Measurements from ENCODE around the gene CTNND2.

The CTNND2 gene

DNA sequence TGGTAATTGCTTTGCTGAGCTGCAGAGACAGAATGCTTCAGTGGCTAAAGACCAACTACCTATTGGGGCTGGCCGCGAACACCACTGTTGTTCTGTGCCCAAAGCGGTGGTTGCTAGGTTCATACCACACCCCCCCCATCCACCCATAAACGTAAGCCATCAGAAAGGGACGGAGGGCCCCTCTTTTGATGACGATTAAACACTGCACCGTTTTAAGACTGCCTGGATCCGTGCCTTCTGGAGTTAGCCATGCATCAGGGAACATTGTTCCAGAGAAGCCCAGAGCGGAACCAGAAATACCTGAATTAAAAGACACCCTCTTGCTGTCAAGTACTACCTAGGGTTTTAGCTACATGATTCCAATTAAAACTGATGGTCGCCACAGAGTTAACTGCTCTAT, 774.1 kb downstream of the CTNND2 start:
- Histone ChIP-seq H3K36me3 (ENCODE audit: insufficient read depth, low read length) (no peaks in the 10 kb centered on the region), H3K4me3 (ENCODE audit: low read depth in 1 of 2, low read length in 2 of 2) (no peak overlapping the region), H3K9me3 (ENCODE audit: insufficient read depth, low read length, severe bottlenecking) (no peaks in the 10 kb centered on the region), H3K27ac (ENCODE audit: low read length) (no peak overlapping the region), H2AFZ (ENCODE audit: low read depth, low read length) (no peak overlapping the region), H3K4me2 (ENCODE audit: insufficient read depth, low read length) (no peak overlapping the region), H3K79me2 (ENCODE audit: insufficient read depth, low read length) (no peaks in the 10 kb centered on the region), H3K9ac (ENCODE audit: low read depth, low read length) (no peak overlapping the region), H3K4me1 (ENCODE audit: insufficient read depth, low read length) (no peaks in the 10 kb centered on the region), H4K20me1 (ENCODE audit: insufficient read depth, low read length) (no peaks in the 10 kb centered on the region), H3K27me3 (ENCODE audit: insufficient read depth, low read length, poor library complexity) (no peaks in the 10 kb centered on the region)
- no peak for DNase-seq
- ATAC-seq (ENCODE audit: insufficient read depth, low read depth), result no peak
- TF ChIP-seq, protein P1, sequence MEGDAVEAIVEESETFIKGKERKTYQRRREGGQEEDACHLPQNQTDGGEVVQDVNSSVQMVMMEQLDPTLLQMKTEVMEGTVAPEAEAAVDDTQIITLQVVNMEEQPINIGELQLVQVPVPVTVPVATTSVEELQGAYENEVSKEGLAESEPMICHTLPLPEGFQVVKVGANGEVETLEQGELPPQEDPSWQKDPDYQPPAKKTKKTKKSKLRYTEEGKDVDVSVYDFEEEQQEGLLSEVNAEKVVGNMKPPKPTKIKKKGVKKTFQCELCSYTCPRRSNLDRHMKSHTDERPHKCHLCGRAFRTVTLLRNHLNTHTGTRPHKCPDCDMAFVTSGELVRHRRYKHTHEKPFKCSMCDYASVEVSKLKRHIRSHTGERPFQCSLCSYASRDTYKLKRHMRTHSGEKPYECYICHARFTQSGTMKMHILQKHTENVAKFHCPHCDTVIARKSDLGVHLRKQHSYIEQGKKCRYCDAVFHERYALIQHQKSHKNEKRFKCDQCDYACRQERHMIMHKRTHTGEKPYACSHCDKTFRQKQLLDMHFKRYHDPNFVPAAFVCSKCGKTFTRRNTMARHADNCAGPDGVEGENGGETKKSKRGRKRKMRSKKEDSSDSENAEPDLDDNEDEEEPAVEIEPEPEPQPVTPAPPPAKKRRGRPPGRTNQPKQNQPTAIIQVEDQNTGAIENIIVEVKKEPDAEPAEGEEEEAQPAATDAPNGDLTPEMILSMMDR (IDR thresholded peaks at IDR 0.05; ENCODE audit: borderline replicate concordance, extremely low read depth, low read length, poor library complexity, severe bottlenecking), result no peak
- no peak for TF ChIP-seq EZH2 (IDR thresholded peaks at IDR 0.05; ENCODE audit: borderline replicate concordance, low read depth, low read length, severe bottlenecking)

DNA sequence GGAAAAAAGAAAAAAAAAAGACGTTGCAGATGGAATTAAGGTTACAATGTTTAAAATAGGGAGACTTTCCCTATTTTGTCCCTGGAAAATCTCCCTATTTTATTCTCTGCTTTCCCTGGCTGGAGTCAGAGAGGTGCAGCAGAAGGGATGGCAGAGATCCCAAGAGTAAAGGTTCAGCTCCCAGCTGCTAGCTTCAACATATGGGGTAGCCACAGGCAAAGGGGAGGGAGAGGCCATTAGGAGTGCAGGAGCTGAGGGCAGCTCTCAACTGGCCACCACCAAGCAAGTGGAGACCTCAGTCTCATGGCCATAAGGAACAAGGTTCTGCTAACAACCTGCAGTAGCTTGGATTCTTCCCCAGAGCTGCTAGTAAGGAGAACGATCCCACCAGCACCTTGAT, 776.2 kb downstream of the CTNND2 start:
- no peak for TF ChIP-seq EZH2 (IDR thresholded peaks at IDR 0.05; ENCODE audit: borderline replicate concordance, low read depth, low read length, severe bottlenecking)
- TF ChIP-seq, protein P1 (IDR thresholded peaks at IDR 0.05; ENCODE audit: borderline replicate concordance, extremely low read depth, low read length, poor library complexity, severe bottlenecking), result no peak
- Histone ChIP-seq H4K20me1 (ENCODE audit: insufficient read depth, low read length) (no peaks in the 10 kb centered on the region), H3K9ac (ENCODE audit: low read depth, low read length) (no peak overlapping the region), H3K4me3 (ENCODE audit: low read depth in 1 of 2, low read length in 2 of 2) (no peak overlapping the region), H2AFZ (ENCODE audit: low read depth, low read length) (no peak overlapping the region), H3K79me2 (ENCODE audit: insufficient read depth, low read length) (no peaks in the 10 kb centered on the region), H3K27me3 (ENCODE audit: insufficient read depth, low read length, poor library complexity) (peaks cover 4% of the 10 kb centered on the region), H3K4me1 (ENCODE audit: insufficient read depth, low read length) (no peaks in the 10 kb centered on the region), H3K9me3 (ENCODE audit: insufficient read depth, low read length, severe bottlenecking) (no peaks in the 10 kb centered on the region), H3K36me3 (ENCODE audit: insufficient read depth, low read length) (no peaks in the 10 kb centered on the region), H3K27ac (ENCODE audit: low read length) (no peak overlapping the region), H3K4me2 (ENCODE audit: insufficient read depth, low read length) (no peak overlapping the region)
- DNase-seq (no peak), ATAC-seq (ENCODE audit: insufficient read depth, low read depth) (no peak)

DNA sequence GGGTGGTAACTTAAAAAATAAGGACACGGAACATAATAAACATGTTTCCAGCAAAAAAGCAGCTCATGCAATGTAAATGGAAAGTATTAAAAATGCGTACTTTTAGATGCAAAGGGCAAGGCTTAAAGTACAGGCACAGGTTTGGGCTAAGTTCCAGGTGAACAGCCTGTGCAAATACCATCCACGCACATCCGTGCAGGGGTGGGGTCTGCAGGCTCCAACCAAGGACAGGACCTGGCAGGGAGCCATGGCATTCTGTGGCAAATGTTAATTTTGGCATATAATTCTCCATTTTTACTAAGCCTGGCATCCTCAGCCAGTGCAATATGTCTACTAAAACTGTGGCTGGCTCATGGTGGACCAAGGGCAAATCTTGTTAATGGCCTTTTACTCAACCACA, 777.4 kb downstream of the CTNND2 start:
- TF ChIP-seq EZH2 (IDR thresholded peaks at IDR 0.05; ENCODE audit: borderline replicate concordance, low read depth, low read length, severe bottlenecking), result no peak
- TF ChIP-seq, protein P1 (IDR thresholded peaks at IDR 0.05; ENCODE audit: borderline replicate concordance, extremely low read depth, low read length, poor library complexity, severe bottlenecking), result no peak
- no peaks in the 10 kb centered on the region for H3K9me3 ChIP-seq (ENCODE audit: insufficient read depth, low read length, severe bottlenecking)
- no peak overlapping the region for H3K4me3 ChIP-seq (ENCODE audit: low read depth in 1 of 2, low read length in 2 of 2)
- H3K4me2 ChIP-seq (ENCODE audit: insufficient read depth, low read length), result no peak overlapping the region
- no peak overlapping the region for H3K9ac ChIP-seq (ENCODE audit: low read depth, low read length)
- no peaks in the 10 kb centered on the region for H3K79me2 ChIP-seq (ENCODE audit: insufficient read depth, low read length)
- no peak overlapping the region for H2AFZ ChIP-seq (ENCODE audit: low read depth, low read length)
- ATAC-seq (ENCODE audit: insufficient read depth, low read depth) (no peak), DNase-seq (no peak)
- no peaks in the 10 kb centered on the region for H3K36me3 ChIP-seq (ENCODE audit: insufficient read depth, low read length)
- no peaks in the 10 kb centered on the region for H3K4me1 ChIP-seq (ENCODE audit: insufficient read depth, low read length)
- no peaks in the 10 kb centered on the region for H4K20me1 ChIP-seq (ENCODE audit: insufficient read depth, low read length)
- H3K27me3 ChIP-seq (ENCODE audit: insufficient read depth, low read length, poor library complexity), result peaks cover 6% of the 10 kb centered on the region
- no peak overlapping the region for H3K27ac ChIP-seq (ENCODE audit: low read length)

DNA sequence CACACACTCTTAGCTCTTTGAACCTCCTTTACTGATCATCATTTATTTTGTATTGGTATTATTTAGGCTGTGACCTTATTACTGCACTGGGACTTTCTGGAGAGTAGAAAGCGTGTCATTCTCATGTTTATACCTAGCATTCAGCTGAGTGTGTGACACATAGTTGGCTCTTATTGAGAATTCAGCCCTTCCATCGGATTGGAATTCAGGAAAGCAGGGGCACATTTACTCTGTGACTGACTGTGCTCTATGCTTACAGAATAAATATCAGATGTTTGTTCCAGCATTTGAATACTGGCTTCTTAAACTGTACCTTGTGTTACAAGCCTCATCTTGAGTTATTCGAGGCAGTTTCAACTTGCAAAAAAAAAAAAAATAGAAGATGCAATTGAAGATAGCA, 782.4 kb downstream of the CTNND2 start:
- Histone ChIP-seq H3K79me2 (ENCODE audit: insufficient read depth, low read length) (no peaks in the 10 kb centered on the region), H3K4me3 (ENCODE audit: low read depth in 1 of 2, low read length in 2 of 2) (no peak overlapping the region), H2AFZ (ENCODE audit: low read depth, low read length) (no peak overlapping the region), H3K36me3 (ENCODE audit: insufficient read depth, low read length) (no peaks in the 10 kb centered on the region), H4K20me1 (ENCODE audit: insufficient read depth, low read length) (no peaks in the 10 kb centered on the region), H3K27ac (ENCODE audit: low read length) (no peak overlapping the region), H3K4me2 (ENCODE audit: insufficient read depth, low read length) (no peak overlapping the region), H3K4me1 (ENCODE audit: insufficient read depth, low read length) (no peaks in the 10 kb centered on the region), H3K9ac (ENCODE audit: low read depth, low read length) (no peak overlapping the region), H3K27me3 (ENCODE audit: insufficient read depth, low read length, poor library complexity) (peaks cover 9% of the 10 kb centered on the region), H3K9me3 (ENCODE audit: insufficient read depth, low read length, severe bottlenecking) (no peaks in the 10 kb centered on the region)
- no peak for ATAC-seq (ENCODE audit: insufficient read depth, low read depth)
- DNase-seq, result no peak
- TF ChIP-seq, protein P1 (IDR thresholded peaks at IDR 0.05; ENCODE audit: borderline replicate concordance, extremely low read depth, low read length, poor library complexity, severe bottlenecking), result no peak
- TF ChIP-seq EZH2 (IDR thresholded peaks at IDR 0.05; ENCODE audit: borderline replicate concordance, low read depth, low read length, severe bottlenecking), result no peak

All from DND-41 (cell line).